COLO668 (cell line): ENCODE measurements around the gene IRX1.

Experiments used
- DNase-seq: peaks from one replicate; lab custom pipeline; 2025; ENCODE audit not compliant: unreplicated experiment; lab: John Stamatoyannopoulos, UW

The IRX1 gene

DNA sequence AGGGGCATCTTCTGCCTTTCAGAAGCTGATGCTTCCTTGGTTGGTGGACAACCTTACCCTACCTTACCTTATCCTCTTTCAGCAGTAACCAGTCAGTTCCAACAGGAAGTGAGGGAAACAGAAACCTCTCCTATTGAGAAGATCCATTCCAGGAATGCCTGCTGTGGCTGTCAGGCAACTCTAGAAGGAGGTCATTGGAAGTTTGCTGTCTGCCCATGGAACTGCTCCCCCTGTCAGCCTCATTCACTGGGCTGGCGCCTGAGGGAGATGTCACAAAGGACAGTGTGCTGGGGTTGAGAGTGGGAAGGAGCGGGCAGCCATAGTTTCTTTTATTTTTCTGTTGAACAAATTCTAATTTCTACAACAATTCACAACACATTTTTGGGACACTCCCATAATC lies 54.7 kb downstream of the IRX1 start:
- DNase-seq = no peak

DNA sequence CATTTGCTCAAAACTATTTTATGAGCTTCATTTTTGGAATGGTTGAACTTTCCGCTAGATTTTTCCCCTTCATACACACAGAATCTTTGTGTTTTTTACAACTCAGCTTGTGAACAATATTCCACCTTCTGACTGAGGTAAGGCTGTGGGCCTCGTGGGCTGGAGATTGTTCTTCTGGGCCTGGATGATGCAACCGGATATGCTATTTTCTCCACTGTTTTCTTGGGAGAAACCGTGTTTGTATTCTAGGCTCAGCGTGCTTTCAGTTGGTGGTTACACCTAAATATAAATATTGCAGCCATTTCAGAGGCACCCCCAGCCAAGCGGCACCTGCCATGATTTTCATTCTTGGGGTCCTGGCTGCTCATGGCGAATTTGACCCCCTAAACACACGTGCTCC lies 55.2 kb downstream of the IRX1 start:
- no peak for DNase-seq
